T-helper 2 cell treated with Interferon-gamma antibody and Interleukin-4, amounts not matched to agents 100 ng/mL and 5 ng/mL, for 36 hours (primary cell): ENCODE data around the gene BIK. TPM values are rescaled to one million over a fixed set of nuclear protein-coding genes. Genes with fewer than 3 reads are reported as not detected.

Experiments
- intact Hi-C: fragments of 100-400 bp; cut with micrococcal nuclease; formaldehyde crosslinking; loops from one replicate; pipeline ENCODE4 v1.15.1; 2023
- total RNA-seq: library from RNA; stranded (reverse); gene quantifications from 2 replicates; pipeline ENCODE4 v1.2.3, GENCODE V29; 2022

The BIK gene
- 2.0 and 2.5 TPM in 2 replicates for total RNA-seq

DNA sequence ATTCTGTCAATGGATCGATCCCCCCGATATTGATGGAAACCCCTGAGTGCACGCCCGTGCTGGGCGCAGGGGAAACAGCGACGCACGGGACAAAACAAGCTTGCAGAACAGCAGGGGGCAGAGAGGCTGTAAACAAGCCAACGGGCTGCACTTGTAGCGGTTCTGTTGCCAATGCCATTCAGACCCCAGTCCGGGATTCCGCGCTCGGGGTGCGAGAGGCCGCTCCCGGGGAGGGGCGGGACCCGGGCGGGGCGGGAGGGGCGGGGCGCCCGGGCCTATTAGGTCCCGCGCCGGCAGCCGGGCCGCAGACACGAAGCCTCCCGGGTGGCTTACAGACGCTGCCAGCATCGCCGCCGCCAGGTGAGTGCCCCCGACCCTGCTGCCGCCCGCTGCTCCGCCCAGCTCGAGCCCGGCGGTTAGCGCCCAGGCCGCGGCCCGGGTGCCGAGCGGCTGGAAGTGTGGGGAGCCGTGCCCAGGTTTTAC lies at the start of gene BIK:
Gene BIK, plus strand, starts transcription at position 307 of the 483 bp plus-strand sequence. CDS start 13,273 bp downstream, outside the sequence.
- intact Hi-C loops: loop anchor here (5.0 kb wide), 1 partner anchor 42 kb away; the partner anchor contains the start of gene TSPO

- intact Hi-C loops: no loop called here
Observed at GRCh38 chr22:43066134-43066533, 44.4 kb upstream of the BIK start.

- intact Hi-C loops: no loop called here
Observed at GRCh38 chr22:43066844-43067385, 43.6 kb upstream of the BIK start.

DNA sequence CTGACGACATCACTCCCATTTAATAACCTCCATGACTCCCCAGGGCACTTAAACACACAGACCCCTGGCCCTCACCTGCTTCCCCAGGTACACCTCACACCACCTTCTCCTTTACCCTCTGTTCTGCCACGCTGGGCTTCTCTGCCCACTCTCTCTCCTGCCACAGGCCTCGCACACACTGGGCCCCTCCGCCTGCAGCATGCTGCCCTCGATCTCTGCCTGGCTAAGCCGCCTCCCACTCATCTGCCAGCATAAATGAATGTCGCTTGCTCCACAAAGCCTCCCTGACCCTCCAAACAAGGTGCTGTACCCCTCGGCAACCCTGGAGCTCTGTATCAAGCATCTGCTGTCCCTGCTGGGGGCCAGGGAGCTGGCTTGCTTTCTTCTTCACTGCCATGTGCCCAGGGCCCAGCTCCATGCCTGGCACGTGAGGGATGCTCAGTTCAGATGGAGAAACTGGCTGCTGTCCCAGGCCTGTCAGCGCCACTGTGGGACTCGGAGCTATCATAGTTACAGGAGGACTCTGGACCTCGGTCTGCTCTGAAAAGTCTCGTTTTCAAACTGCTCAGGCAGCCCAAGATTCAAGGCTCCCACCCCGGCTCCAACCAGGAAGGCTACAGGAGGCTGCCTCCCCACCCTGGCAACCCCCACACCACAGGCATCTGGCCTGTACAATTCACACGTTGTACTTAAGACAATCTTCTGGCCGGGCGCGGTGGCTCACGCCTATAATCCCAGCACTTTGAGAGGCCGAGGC lies 33.3 kb upstream of the BIK start:
- intact Hi-C loops: no loop called here

DNA sequence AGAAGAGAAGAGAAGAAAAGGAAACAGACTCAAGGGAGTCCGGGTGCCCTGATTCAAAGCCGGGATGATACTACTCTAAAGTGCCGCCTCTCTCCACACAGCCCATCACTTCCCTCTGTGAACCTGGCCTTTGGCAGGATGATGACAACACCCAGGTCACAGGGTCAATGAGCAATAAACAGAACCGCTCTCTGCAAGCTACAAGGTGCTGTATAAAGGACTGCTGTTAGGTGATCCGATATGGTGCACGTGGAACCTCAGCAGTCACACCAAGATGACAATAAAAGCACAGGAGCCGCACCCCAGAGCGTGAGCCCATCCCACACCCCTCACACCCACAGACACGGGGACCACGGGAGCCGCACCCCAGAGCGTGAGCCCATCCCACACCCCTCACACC lies 32.0 kb upstream of the BIK start:
- intact Hi-C loops: no loop called here

GRCh38 chr22:43079742-43080141 lies 30.8 kb upstream of the BIK start:
- intact Hi-C loops: no loop called here

GRCh38 chr22:43080616-43081015 lies 29.9 kb upstream of the BIK start:
- intact Hi-C loops: no loop called here

- intact Hi-C loops: no loop called here
Observed at GRCh38 chr22:43081968-43082367, 28.6 kb upstream of the BIK start.

DNA sequence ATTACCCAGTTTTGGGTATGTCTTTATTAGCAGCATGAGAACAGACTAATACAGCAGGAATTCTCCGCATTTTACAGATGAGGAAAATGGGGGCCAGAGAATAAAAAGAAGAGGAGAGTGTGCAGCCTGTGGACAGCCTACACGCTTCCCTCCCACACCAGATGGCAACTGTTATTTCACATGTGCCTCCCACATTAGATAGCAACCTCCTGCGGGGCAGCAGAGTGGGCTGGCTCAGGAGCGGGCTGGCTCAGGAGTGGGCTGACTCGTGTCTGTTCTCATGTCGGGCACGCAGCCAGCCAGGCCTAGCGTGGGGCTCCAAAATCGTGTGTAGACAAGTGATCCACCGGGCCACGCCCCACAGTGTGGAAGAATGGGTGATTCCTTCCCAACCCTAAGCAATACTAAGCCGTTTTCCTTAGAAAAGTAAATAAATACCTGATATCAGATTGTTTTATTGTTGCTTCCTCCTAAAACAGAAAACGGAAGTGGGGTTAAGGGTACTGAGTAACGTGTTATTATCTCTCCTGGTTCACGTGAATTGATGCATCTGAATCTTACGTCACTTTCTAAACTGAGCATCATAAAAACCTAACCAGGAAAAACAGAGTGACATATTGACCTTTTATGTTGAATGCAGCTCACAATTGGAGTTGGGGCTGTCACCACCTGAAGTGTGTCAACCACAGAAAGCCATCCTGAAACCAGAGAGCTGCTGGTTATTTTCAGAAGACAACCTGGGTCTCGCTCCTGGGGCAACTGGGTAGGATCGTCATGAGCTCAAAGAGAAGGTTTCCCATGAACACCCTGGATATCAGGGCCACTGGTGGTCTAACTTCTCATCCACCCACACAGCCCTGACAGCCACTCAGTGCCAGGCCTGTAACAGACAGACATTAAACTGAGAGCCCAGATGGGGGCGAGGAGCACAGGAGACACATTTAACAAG lies 24.6 kb upstream of the BIK start:
- intact Hi-C loops: no loop called here

- intact Hi-C loops: no loop called here
Observed at GRCh38 chr22:43088627-43088983, 21.9 kb upstream of the BIK start.

DNA sequence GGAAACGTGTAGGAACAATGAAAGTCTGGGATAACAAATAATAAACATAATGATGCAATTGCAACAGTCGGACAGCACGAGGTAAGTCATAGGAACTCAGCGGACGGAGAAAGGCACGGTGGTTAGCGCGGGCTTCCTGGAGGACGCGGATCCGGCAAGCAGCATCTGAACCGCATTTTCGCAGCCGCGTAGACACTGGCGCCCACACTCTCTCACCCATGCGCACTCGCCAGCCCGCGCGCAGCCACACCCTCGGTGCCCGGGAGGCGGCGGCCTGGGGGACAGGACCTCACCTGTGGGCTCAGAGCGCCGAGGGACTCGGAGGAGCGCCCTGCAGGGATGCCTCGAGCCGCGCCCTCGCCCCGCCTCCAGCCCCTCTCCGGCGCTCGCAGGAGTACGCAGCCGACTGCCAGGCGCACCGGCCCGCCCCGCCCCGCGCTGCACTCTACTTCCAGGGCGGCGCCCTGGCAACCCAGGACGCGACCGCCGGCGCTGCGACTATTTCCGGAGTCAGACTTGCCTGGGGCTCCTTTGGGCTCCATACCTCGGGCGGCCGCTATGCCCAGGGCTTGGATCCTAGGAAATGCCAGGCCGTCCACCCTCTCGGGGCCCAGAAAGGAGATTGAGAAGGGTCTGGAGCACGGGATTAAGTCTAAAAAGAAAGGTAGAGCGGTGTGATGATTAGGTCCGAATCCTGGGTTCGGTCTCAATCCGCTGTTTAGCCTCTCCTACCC lies 21.4 kb upstream of the BIK start, which contains the start of gene TTLL1:
Gene TTLL1, minus strand, starts transcription at position 408 of the 734 bp plus-strand sequence. CDS start 13,805 bp downstream, outside the sequence.
- intact Hi-C loops: loop anchor here (1.0 kb wide), 1 partner anchor 54 kb away; the partner anchor contains the start of gene MCAT

GRCh38 chr22:43090130-43090789 lies 20.3 kb upstream of the BIK start:
- intact Hi-C loops: loop anchor here (1.0 kb wide), 1 partner anchor 310 kb away; no protein-coding TSS in a partner anchor

DNA sequence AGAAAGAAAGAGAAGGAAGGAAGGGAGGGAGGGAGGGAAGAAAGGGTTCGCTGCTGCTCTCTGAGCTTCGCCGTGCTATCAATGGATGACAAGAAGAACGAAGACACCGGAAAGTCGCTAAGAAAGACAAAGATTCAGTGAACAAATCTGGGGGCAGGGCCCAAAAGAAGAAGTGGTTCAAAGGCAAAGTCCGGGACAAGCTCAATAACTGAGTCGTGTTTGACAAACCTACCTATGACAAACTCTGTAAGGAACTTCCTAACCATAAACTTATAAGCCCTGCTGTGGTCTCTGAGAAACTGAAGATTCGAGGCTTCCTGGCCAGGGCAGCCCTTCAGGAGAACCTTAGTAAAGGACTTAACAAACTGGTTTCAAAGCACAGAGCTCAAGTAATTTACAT lies 18.5 kb upstream of the BIK start:
- intact Hi-C loops: no loop called here

DNA sequence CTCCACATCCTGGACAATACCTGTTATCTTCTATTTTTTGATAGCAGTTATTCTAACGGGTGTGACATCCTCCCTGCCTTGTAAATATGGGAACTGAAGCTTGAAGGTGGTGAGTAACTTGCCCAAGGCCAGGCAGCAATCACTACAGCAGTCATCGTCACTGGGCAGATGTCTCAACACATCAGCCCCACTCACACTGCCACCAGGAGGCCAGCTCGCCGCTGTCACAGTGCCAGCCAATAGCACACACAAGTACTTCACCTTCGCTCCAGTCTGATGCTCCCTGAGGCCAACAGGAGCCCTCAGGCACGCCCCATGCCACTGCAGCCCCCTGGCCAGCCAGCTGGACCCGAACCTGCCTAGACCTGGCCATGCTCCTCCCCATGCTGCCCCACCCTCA lies 16.5 kb upstream of the BIK start:
- intact Hi-C loops: no loop called here

GRCh38 chr22:43094551-43094950 lies 16.0 kb upstream of the BIK start:
- intact Hi-C loops: no loop called here

- intact Hi-C loops: no loop called here
Observed at GRCh38 chr22:43096420-43096819, 14.1 kb upstream of the BIK start.

DNA sequence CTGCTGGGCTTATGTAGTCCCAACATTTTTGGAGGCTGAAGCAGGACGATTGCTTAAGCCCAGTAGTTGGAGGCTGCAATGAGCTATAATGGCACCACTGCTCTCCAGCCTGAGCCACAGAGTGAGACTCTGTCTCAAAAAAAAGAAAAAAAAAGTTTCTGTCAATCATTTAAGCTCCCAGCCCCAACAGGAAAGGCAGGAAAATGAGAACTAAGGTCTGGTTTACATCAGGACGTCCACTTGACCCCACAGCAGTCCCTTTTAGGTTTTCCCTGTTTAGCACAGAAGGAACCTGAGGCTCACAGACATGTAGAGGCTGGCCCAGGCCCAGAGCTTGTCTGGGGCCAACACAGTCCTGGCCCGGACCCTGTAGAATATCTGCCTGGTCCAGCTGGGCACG lies 12.2 kb upstream of the BIK start:
- intact Hi-C loops: no loop called here

DNA sequence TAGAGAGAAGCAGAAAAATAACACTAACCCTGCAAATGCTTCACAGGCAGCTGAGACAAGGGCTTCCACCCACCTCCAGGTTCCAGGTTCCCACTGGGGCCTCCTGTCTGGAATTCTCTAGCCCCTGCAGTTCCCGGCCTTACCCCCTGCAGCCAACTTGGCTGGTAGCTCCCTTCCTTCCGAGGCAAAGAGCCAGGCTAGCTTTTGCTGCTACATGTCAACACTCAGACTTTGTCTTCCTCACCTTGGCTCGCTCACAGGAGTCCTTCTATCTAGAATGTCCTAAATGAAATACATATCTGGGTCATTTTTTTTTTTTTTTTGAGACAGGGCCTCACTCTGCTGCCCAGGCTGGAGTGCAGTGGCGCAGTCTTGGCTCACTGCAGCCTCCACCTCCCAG lies 11.5 kb upstream of the BIK start:
- intact Hi-C loops: no loop called here

DNA sequence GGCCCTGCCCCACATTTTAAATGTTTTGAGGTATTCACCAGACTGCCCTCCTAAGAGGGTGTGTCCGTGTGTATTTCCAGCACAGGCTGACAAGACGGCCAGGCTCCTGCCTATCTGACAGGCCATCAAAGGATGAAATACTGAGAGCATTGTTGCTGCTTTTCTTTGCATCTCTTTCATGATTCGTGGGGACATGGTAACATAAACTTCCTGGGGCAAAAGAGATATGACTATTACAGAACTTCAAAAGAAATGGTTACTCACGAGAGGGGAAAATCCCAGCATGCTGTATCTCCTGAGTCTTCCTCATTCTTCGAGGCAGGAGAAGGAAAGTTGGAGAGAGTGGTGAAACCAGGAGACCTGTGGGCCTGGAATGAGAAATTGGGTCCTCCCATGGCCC lies 10.3 kb upstream of the BIK start:
- intact Hi-C loops: no loop called here

GRCh38 chr22:43101306-43101705 lies 9.2 kb upstream of the BIK start:
- intact Hi-C loops: no loop called here
